Dermis microvascular lymphatic vessel endothelial cell (primary cell): ENCODE results near the gene NUFIP1. TPM values are rescaled to one million over a fixed set of nuclear protein-coding genes. Genes with fewer than 3 reads are reported as not detected.

Experiments used
- total RNA-seq: library from RNA; depleted of rRNA; stranded (reverse); fragments of >200 nt; gene quantifications from 2 replicates; pipeline ENCODE4 v1.2.1, GENCODE V29; 2014

Gene NUFIP1
- total RNA-seq, 1 donor from 2014 or later = 1.4 TPM

Other genes starting within 250 kb of the NUFIP1 start
- gene GPALPP1, start 67 bp upstream of the NUFIP1 start, total RNA-seq = 16.1 and 19.6 TPM in 2 replicates
- 11.6 and 15.0 TPM in 2 replicates for gene GTF2F2, start 131.0 kb upstream of the NUFIP1 start, total RNA-seq
- gene KCTD4, start 211.6 kb upstream of the NUFIP1 start, total RNA-seq = not detected in 2 replicates